ENCODE measurements around the gene HSPD1. TPM values are rescaled to one million over a fixed set of nuclear protein-coding genes. Genes with fewer than 3 reads are reported as not detected.
A peak's percentile ranks its signal among the peaks of the same experiment; 100 is the strongest.

The HSPD1 gene
- total and polyA plus RNA-seq, 2 of the 13 experiments (the other 11 are each of a cell fraction or from before 2014, with no cell fraction given), result 685 to 2,610 TPM

GRCh38 chr2:197514754-197515153 lies 15.1 kb upstream of the HSPD1 start:
- peak overlapping the region; percentile 97 for H3K9ac ChIP-seq (ENCODE audit: insufficient read depth, low read depth, low read length)
- intact Hi-C loops (cut with micrococcal nuclease; ENCODE audit: unreplicated experiment) (loop anchor here (1.0 to 5.0 kb wide), 3 partner anchors 14 to 263 kb away; partner anchors contain the start of gene HSPE1), in situ Hi-C loops (cut with HindIII; ENCODE audit: extremely low pct_ligation_motif_present, low pct_unique_long_range_greater_than_20kb) (loop anchor here (10.0 kb wide), 1 partner anchor 190 kb away; the partner anchor contains the start of gene MARS2)
- H3K4me3 ChIP-seq (replicated peaks in 1 of 3; ENCODE audit: insufficient read depth in 1 of 3, low read depth in 2 of 3, low read length in 3 of 3), result peak overlapping the region; percentile 43 to 98 (median 89); a peak in 5 of 6 replicates
- peaks cover 44% of the 10 kb centered on the region for H3K79me2 ChIP-seq (ENCODE audit: insufficient read depth, low read length)
- peak overlapping the region; percentile 60 for H2AFZ ChIP-seq (ENCODE audit: low read length)
- 90% methylated on average over 3 of the region's 3 CpGs for WGBS (ENCODE audit: low lambda C conversion rate)
- no peaks in the 10 kb centered on the region for H3K9me3 ChIP-seq (ENCODE audit: low read length)
- H3K4me1 ChIP-seq (ENCODE audit: insufficient read depth, low read length), result peaks cover 45% of the 10 kb centered on the region
- H3K36me3 ChIP-seq (replicated peaks in 1 of 2; ENCODE audit: control insufficient read depth in 1 of 2, insufficient read depth in 2 of 2, low read length in 2 of 2), result no peaks in the 10 kb centered on the region
- BruUV-seq (replicated peaks), result no TSS peak
- CTCF ChIA-PET (ENCODE audit: low intra/inter-chr PET ratio, low total read pairs), result no interaction called here
- H3K27ac ChIP-seq (ENCODE audit: extremely low read length, insufficient read depth, low read length), result peak overlapping the region; percentile 77
- no peak for DNase-seq (ENCODE audit: low spot score)
- no peak for TF ChIP-seq CREM (IDR thresholded peaks at IDR 0.05)
- TF ChIP-seq CREM (CRISPR knock-in tag; IDR thresholded peaks at IDR 0.05), result no peak
- no peak for TF ChIP-seq ZNF615 (CRISPR knock-in tag; IDR thresholded peaks at IDR 0.05; ENCODE audit: borderline replicate concordance)
- TF ChIP-seq ZNF740 (CRISPR knock-in tag; IDR thresholded peaks at IDR 0.05), result no peak
- TF ChIP-seq GFI1 (CRISPR knock-in tag; IDR thresholded peaks at IDR 0.05; ENCODE audit: borderline replicate concordance), result no peak
- no peak for TF ChIP-seq PHF5A (CRISPR knock-in tag; IDR thresholded peaks at IDR 0.05; ENCODE audit: low read depth, unreplicated experiment)
- TF ChIP-seq RBM22 (optimal IDR thresholded peaks at IDR 0.05; ENCODE audit: low read length), result no peak
- TF ChIP-seq ZNF670 (CRISPR knock-in tag; IDR thresholded peaks at IDR 0.05; ENCODE audit: borderline replicate concordance), result 0 out of 2 replicates have a peak, but pooled peaks have one; percentile 3
- no peak for TF ChIP-seq SMAD3 (CRISPR knock-in tag; IDR thresholded peaks at IDR 0.05)
- TF ChIP-seq ZNF841 (CRISPR knock-in tag; IDR thresholded peaks at IDR 0.05; ENCODE audit: borderline replicate concordance), result no peak
- 0 out of 2 replicates have a peak, but pooled peaks have one; percentile 13 for TF ChIP-seq PBX2 (CRISPR knock-in tag; IDR thresholded peaks at IDR 0.05)
- TF ChIP-seq ZNF772 (CRISPR knock-in tag; IDR thresholded peaks at IDR 0.05), result no peak
- TF ChIP-seq SIX1 (CRISPR knock-in tag; IDR thresholded peaks at IDR 0.05; ENCODE audit: borderline replicate concordance), result peak; percentile 11; the same call in 1 of the 2 replicates
- TF ChIP-seq NFE2L1 (CRISPR knock-in tag; IDR thresholded peaks at IDR 0.05; ENCODE audit: borderline replicate concordance), result no peak
- POLR2A ChIA-PET, result interaction anchor here (1.9 to 5.6 kb wide), 9 partner anchors 9 to 191 kb away, joined by 7 to 177 read pairs (median 25); partner anchors contain the start of genes COQ10B, HSPD1, HSPE1 and MARS2
- no peak for FAIRE-seq
- ATAC-seq, result no peak
- H4K20me1 ChIP-seq (ENCODE audit: insufficient read depth, low read length), result peaks cover 24% of the 10 kb centered on the region
- H3K27me3 ChIP-seq (ENCODE audit: control insufficient read depth in 1 of 2, insufficient read depth in 2 of 2, low read length in 2 of 2), result no peaks in the 10 kb centered on the region; a peak in 1 of 5 replicates
- H3K4me2 ChIP-seq (ENCODE audit: low read depth, low read length), result peak overlapping the region; percentile 79
